GM12875 (cell line): ENCODE results near the gene ERCC6L2.

Experiments
- H3K4me3 ChIP-seq: one replicate; pipeline ENCODE4 v1.5.1; 2011; ENCODE audit warnings: low read depth, low read length, control low read depth
- TF ChIP-seq, protein P1 (sequence below): IDR thresholded peaks from 2 replicates; pipeline ENCODE4 v1.5.1; 2011; ENCODE audit warnings: low read depth, mild to moderate bottlenecking, control low read depth, inconsistent platforms, low read length, moderate library complexity, borderline replicate concordance; ENCODE audit not compliant: insufficient read depth

The ERCC6L2 gene

DNA sequence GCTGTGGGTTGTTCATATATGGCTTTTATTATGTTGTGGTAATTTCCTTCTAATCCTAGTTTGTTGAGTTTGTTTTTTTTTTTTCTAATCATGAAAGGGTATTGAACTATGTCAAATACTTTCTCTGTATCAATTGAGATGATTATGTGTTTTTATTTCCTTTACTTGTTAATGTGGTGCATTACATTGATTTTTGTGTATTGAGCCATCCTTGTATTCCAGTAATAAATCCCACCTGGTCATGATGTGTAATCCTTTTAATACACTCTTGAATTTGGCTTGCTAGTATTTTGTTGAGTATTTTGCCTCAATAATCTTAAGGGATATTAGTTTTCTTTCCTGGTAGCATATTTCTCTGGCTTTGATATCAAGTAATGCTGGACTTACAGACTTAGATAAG, 13.1 kb upstream of the ERCC6L2 start:
- TF ChIP-seq, protein P1, sequence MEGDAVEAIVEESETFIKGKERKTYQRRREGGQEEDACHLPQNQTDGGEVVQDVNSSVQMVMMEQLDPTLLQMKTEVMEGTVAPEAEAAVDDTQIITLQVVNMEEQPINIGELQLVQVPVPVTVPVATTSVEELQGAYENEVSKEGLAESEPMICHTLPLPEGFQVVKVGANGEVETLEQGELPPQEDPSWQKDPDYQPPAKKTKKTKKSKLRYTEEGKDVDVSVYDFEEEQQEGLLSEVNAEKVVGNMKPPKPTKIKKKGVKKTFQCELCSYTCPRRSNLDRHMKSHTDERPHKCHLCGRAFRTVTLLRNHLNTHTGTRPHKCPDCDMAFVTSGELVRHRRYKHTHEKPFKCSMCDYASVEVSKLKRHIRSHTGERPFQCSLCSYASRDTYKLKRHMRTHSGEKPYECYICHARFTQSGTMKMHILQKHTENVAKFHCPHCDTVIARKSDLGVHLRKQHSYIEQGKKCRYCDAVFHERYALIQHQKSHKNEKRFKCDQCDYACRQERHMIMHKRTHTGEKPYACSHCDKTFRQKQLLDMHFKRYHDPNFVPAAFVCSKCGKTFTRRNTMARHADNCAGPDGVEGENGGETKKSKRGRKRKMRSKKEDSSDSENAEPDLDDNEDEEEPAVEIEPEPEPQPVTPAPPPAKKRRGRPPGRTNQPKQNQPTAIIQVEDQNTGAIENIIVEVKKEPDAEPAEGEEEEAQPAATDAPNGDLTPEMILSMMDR = no peak
- H3K4me3 ChIP-seq = no peak overlapping the region

DNA sequence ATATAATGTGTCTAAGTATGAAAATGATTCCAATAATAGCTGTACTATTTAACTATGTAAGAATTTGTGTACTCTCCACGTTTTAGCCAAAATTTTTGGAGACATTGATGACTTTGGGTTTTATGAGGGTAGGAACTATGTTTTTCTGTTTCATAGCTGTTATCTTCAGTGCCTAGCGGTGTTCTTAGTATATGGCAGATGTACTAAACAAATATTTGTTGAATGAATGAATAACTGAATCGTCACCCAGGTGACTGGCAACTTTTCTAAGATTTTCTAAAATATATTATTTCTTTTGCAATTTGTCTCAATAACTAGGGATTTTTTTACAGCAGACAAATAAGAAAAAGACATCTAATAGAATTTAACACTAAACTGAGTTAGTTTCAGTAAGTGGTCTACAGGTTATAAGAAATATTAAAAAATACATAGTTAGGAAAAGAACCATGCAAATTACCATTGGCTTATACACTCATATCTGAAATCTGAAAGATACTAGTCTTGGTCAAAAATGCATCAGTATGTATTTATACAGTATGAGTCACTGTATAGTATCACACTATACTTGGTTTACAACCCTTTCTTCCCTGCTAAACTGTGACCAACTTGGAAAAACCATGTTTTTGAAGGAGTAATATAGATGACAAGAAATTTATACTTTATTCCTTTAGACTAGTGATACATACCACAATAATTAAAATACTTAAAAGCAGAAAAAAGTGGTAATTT, 10.5 kb upstream of the ERCC6L2 start:
- TF ChIP-seq, protein P1 = no peak
- no peak overlapping the region for H3K4me3 ChIP-seq

DNA sequence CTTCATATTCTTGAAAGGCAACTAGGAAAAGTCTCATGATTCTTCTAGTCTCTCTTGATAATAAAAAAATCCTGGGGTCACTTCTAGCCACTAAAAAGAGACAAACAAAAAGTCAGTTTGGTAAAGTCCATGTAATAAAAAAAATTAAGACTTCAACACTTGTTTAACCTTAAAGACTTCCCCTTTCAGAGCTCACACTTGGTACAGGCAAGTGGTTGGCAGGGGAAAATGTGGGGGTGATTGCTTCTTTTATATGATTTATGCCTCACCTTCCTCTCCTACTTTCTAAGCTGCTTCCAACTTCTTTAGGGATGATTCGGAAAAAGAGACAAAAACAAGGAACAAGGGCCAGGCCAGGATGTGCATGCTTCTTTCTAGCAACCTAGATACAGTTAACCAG, 5.1 kb upstream of the ERCC6L2 start:
- no peak overlapping the region for H3K4me3 ChIP-seq
- TF ChIP-seq, protein P1 = no peak

DNA sequence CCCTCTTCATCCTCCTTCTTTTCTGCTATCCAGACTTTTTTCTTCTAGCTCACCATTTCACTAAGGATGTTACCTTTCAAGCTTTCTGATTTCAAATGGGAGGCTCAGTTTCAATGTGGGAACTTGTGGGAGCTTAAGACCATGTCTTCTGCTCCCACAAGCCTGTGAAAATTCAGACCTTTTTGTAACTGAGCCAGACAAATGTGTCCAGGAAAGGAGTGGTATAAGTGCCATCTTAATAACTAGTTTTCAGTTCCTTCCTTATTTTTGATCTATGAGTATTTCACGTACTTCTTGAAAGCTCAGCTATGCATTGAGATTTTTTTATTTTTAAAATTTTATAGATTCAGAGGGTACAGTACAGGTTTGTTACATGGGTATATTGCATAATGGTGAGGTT, 4.6 kb upstream of the ERCC6L2 start:
- TF ChIP-seq, protein P1 = no peak
- no peak overlapping the region for H3K4me3 ChIP-seq

DNA sequence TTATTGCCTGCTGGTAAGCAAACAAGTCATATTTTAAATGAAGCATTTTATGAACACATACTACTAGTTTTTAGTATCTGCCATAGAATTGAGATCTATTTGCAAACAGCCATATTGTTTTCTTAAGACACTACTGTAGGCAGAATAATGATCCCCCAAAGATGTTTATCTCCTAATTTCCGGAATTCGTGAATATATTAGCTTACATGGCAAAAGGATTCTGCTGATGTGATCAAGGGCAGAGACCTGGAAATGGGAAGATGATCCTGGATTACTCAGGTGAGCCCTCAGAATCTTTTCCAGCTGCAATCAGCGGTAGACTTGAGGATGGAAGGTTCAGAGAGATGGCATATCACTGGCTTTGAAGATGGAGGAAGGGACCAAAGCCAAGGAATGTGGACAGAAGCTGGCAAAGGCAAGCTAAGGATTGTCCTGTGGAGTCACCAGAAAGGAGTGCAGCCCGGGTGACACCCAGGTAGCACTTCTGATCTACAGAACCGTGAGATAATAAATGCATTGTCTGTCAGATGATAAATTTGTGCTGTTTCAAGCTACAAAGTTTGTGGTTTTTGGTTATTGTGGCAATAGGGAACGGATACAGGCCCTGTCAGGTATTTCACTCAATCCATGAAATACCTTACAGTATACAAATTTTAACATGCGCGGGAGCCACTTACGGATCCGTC, 1.0 kb upstream of the ERCC6L2 start:
- TF ChIP-seq, protein P1 = no peak
- H3K4me3 ChIP-seq = no peak overlapping the region

DNA sequence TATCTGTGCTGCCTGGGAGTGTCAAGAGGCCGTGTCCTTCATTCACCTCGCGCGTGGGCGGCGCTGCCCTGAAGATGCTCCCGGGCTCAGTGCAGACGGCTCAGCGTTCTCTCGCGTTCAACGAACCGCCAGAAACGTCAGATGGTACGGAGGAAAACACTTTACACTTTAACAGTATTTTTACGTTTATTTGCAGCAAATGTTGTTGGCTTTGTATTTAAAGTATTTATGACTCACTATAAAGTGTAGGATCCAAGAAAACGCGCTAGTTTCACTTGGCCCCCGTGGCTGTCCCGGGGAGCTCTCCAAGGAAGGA, 544 bp upstream of the ERCC6L2 start:
- TF ChIP-seq, protein P1 = no peak
- no peak overlapping the region for H3K4me3 ChIP-seq

DNA sequence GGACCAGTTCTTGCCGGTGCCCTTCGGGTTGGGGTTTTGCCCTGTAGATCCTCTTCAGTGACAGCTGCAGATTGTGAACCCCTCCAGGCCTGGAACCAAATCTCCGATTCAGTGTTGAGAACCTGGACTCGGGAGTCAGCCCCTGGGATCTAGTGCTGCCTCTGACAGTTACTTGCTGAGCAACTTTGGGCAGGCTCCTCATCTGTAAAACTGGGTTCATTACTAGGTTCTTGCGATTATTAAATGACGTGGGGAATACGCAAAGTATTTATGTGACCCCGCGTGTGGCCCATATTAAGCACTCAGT, 600 bp downstream of the ERCC6L2 start:
- TF ChIP-seq, protein P1 = no peak
- no peak overlapping the region for H3K4me3 ChIP-seq
